H9 (cell line): Measurements from ENCODE around the gene SLC34A3. TPM values are rescaled to one million over a fixed set of nuclear protein-coding genes. Genes with fewer than 3 reads are reported as not detected.
A peak's percentile ranks its signal among the peaks of the same experiment; 100 is the strongest.

Experiments
- DNase-seq: peaks from one replicate; pipeline ENCODE4 v3.0.0-alpha.2; 2017
- H2AFZ ChIP-seq: one replicate; pipeline ENCODE4 v1.6.1; 2013; ENCODE audit warnings: mild to moderate bottlenecking, low read length, control low read depth, moderate library complexity
- H2AK5ac ChIP-seq: 2 replicates; pipeline ENCODE4 v1.6.1; 2013; ENCODE audit warnings: low read length, control low read depth, mixed read lengths; ENCODE audit not compliant: insufficient read length
- H2BK120ac ChIP-seq: one replicate; pipeline ENCODE4 v1.6.1; 2013; ENCODE audit warnings: low read depth, mild to moderate bottlenecking, low read length, control low read depth, inconsistent platforms; ENCODE audit not compliant: poor library complexity, severe bottlenecking
- H2BK12ac ChIP-seq: 2 replicates; pipeline ENCODE4 v1.6.1; 2013; ENCODE audit warnings: low read length, control low read depth, mixed read lengths, low read depth; ENCODE audit not compliant: insufficient read length
- H2BK15ac ChIP-seq: 2 replicates; pipeline ENCODE4 v1.6.1; 2013; ENCODE audit warnings: low read depth, low read length, control low read depth
- H2BK20ac ChIP-seq: one replicate; pipeline ENCODE4 v1.6.1; 2013; ENCODE audit warnings: low read depth, mild to moderate bottlenecking, low read length, control low read depth, inconsistent platforms; ENCODE audit not compliant: poor library complexity, severe bottlenecking
- H2BK5ac ChIP-seq: 2 replicates; pipeline ENCODE4 v1.6.1; 2013; ENCODE audit warnings: low read length, control low read depth, mixed read lengths; ENCODE audit not compliant: insufficient read length
- H3K14ac ChIP-seq: 2 replicates; pipeline ENCODE4 v1.6.1; 2013; ENCODE audit warnings: low read length, control low read depth; ENCODE audit not compliant: insufficient read depth
- H3K18ac ChIP-seq: 2 replicates; pipeline ENCODE4 v1.6.1; 2013; ENCODE audit warnings: low read depth, mild to moderate bottlenecking, mixed read lengths, low read length, control low read depth; ENCODE audit not compliant: insufficient read length
- H3K23ac ChIP-seq: 2 replicates; pipeline ENCODE4 v1.6.1; 2013; ENCODE audit warnings: low read length, control low read depth, mixed read lengths, low read depth; ENCODE audit not compliant: insufficient read length
- H3K23me2 ChIP-seq: 2 replicates; pipeline ENCODE4 v1.6.1; 2013; ENCODE audit warnings: low read depth, mild to moderate bottlenecking, mixed read lengths, low read length, control low read depth; ENCODE audit not compliant: insufficient read length, poor library complexity, severe bottlenecking
- H3K27ac ChIP-seq: 2 replicates; pipeline ENCODE4 v1.5.1; 2013; ENCODE audit warnings: low read length, control low read depth, mixed read lengths, low read depth; ENCODE audit not compliant: insufficient read length
- H3K27me3 ChIP-seq: 2 replicates; pipeline ENCODE4 v1.6.1; 2013; ENCODE audit warnings: low read length, control low read depth, inconsistent platforms; ENCODE audit not compliant: insufficient read depth
- H3K4ac ChIP-seq: 2 replicates; pipeline ENCODE4 v1.6.1; 2013; ENCODE audit warnings: low read depth, mild to moderate bottlenecking, control low read depth, inconsistent platforms, low read length, moderate library complexity
- H3K4me1 ChIP-seq: 2 replicates; pipeline ENCODE4 v1.6.1; 2013; ENCODE audit warnings: low read length, control low read depth, inconsistent platforms; ENCODE audit not compliant: insufficient read depth
- H3K4me2 ChIP-seq: 2 replicates; pipeline ENCODE4 v1.6.1; 2013; ENCODE audit warnings: low read length, control low read depth, mixed read lengths; ENCODE audit not compliant: insufficient read length, insufficient read depth
- H3K56ac ChIP-seq: 2 replicates; pipeline ENCODE4 v1.6.1; 2013; ENCODE audit warnings: low read depth, mild to moderate bottlenecking, mixed read lengths, low read length, control low read depth; ENCODE audit not compliant: insufficient read length
- H3K79me1 ChIP-seq: 2 replicates; pipeline ENCODE4 v1.6.1; 2013; ENCODE audit warnings: low read depth, mild to moderate bottlenecking, moderate library complexity, low read length, control low read depth, inconsistent platforms; ENCODE audit not compliant: insufficient read depth, poor library complexity, severe bottlenecking
- H3K79me2 ChIP-seq: 2 replicates; pipeline ENCODE4 v1.6.1; 2013; ENCODE audit warnings: low read length, control low read depth, inconsistent platforms; ENCODE audit not compliant: insufficient read depth
- H3K9ac ChIP-seq: 2 replicates; pipeline ENCODE4 v1.6.1; 2013; ENCODE audit warnings: low read length, control low read depth, mixed read lengths; ENCODE audit not compliant: insufficient read length; ENCODE audit errors: extremely low read depth
- H3K9me3 ChIP-seq: one replicate; pipeline ENCODE4 v1.6.1; 2013; ENCODE audit warnings: low read depth, low read length, inconsistent platforms; ENCODE audit not compliant: control insufficient read depth
- H3T11ph ChIP-seq: one replicate; pipeline ENCODE4 v1.6.1; 2013; ENCODE audit warnings: mild to moderate bottlenecking, low read length, control low read depth, inconsistent platforms
- H4K20me1 ChIP-seq: one replicate; pipeline ENCODE4 v1.6.1; 2013; ENCODE audit not compliant: control insufficient read depth, insufficient read length, insufficient read depth
- H4K5ac ChIP-seq: 2 replicates; pipeline ENCODE4 v1.6.1; 2013; ENCODE audit warnings: low read depth, mild to moderate bottlenecking, mixed read lengths, low read length, control low read depth; ENCODE audit not compliant: insufficient read length
- H4K8ac ChIP-seq: replicated peaks from 2 replicates; pipeline ENCODE4 v1.6.1; 2013; ENCODE audit warnings: low read length, control low read depth, mixed read lengths, low read depth; ENCODE audit not compliant: insufficient read length
- H4K91ac ChIP-seq: 2 replicates; pipeline ENCODE4 v1.6.1; 2013; ENCODE audit warnings: low read depth, mild to moderate bottlenecking, moderate library complexity, mixed read lengths, low read length, control low read depth; ENCODE audit not compliant: insufficient read length
- H3K27ac Mint-ChIP-seq, 3 experiments: 2 replicates in 2 of 3; 3 replicates in 1 of 3; pipeline ENCODE4 v1.8.0; 2020 to 2021; ENCODE audit warnings: mixed read lengths in 3 of 3, mild to moderate bottlenecking in 1 of 3, moderate library complexity in 1 of 3
- H3K27me3 Mint-ChIP-seq: 2 replicates; pipeline ENCODE4 v1.8.0; 2021; ENCODE audit warnings: low read depth, mild to moderate bottlenecking, moderate library complexity, mixed read lengths
- H3K36me3 Mint-ChIP-seq, 3 experiments: 2 replicates in 2 of 3; 3 replicates in 1 of 3; pipeline ENCODE4 v1.8.0; 2020 to 2021; ENCODE audit warnings: low read depth in 3 of 3, mixed read lengths in 3 of 3; ENCODE audit not compliant: insufficient read depth in 1 of 3
- H3K4me1 Mint-ChIP-seq, 2 experiments: 2 replicates each; pipeline ENCODE4 v1.8.0; 2020; ENCODE audit warnings: mixed read lengths in 2 of 2
- H3K4me3 Mint-ChIP-seq, 2 experiments: 2 replicates in 1 of 2; 3 replicates in 1 of 2; pipeline ENCODE4 v1.8.0; 2020 to 2021; ENCODE audit warnings: mild to moderate bottlenecking in 2 of 2, mixed read lengths in 2 of 2, moderate library complexity in 1 of 2
- H3K9me3 Mint-ChIP-seq, 2 experiments: 2 replicates in 1 of 2; 3 replicates in 1 of 2; pipeline ENCODE4 v1.8.0; 2020; ENCODE audit warnings: mild to moderate bottlenecking in 2 of 2, mixed read lengths in 2 of 2, moderate library complexity in 1 of 2
- CTCF ChIP-seq: fragments of 200-600 bp; sonication (generic); conservative IDR thresholded peaks from 3 replicates; pipeline ENCODE4 v1.8.0; 2021; ENCODE audit warnings: antibody characterized with exemption, mild to moderate bottlenecking
- WGBS: extraction: QIAGEN DNeasy Blood & Tissue Kit; methylation state at CpG from one replicate; pipeline ENCODE4 v1.1.7; 2013; ENCODE audit warnings: missing lambda C conversion rate, low lambda C conversion rate, mixed read lengths; ENCODE audit not compliant: insufficient read length; ENCODE audit errors: extremely low coverage; 5-methylcytosine and 5-hydroxymethylcytosine counted together
- total RNA-seq: library from RNA; stranded (reverse); gene quantifications from 2 replicates; pipeline ENCODE4 v1.2.1, GENCODE V29; 2021

SLC34A3 gene
- total RNA-seq, 1 experiment from 2014 or later: not detected

GRCh38 chr9:137221095-137221505 is 9.6 kb upstream of the SLC34A3 start:
- no peak overlapping the region for H3T11ph ChIP-seq
- no peak overlapping the region for H3K56ac ChIP-seq
- H3K79me1 ChIP-seq: no peaks in the 10 kb centered on the region
- H3K14ac ChIP-seq: no peak overlapping the region
- no peak for DNase-seq
- H3K18ac ChIP-seq: no peak overlapping the region
- no peak overlapping the region for H4K5ac ChIP-seq
- H3K4me1 ChIP-seq: no peaks in the 10 kb centered on the region; the same call in 1 of the 2 replicates
- TF ChIP-seq CTCF: no peak
- H2BK20ac ChIP-seq: no peak overlapping the region
- H3K27ac Mint-ChIP-seq: no peak overlapping the region
- no CpG with 5 or more reads among the region's 14 CpGs for WGBS
- H3K79me2 ChIP-seq: no peaks in the 10 kb centered on the region
- no peak overlapping the region for H2BK15ac ChIP-seq
- no peak overlapping the region for H2AFZ ChIP-seq
- H3K9me3 ChIP-seq: no peaks in the 10 kb centered on the region
- no peak overlapping the region for H3K27ac ChIP-seq
- no peaks in the 10 kb centered on the region for H3K9me3 Mint-ChIP-seq
- H2BK120ac ChIP-seq: no peak overlapping the region
- no peak overlapping the region for H3K9ac ChIP-seq
- H2BK5ac ChIP-seq: no peak overlapping the region
- H3K27me3 ChIP-seq: no peaks in the 10 kb centered on the region
- peak overlapping the region; percentile 22 to 60; a peak in 3 of 5 replicates for H3K4me3 Mint-ChIP-seq
- no peaks in the 10 kb centered on the region for H4K20me1 ChIP-seq
- no peak overlapping the region for H3K4me2 ChIP-seq
- no peak overlapping the region for H4K91ac ChIP-seq
- peaks cover 0 to 11% (median 0%) of the 10 kb centered on the region in 3 experiments; a peak in 1 of 7 replicates for H3K36me3 Mint-ChIP-seq
- H3K27me3 Mint-ChIP-seq: no peaks in the 10 kb centered on the region
- H3K4ac ChIP-seq: no peak overlapping the region
- no peak overlapping the region for H2BK12ac ChIP-seq
- no peak overlapping the region for H2AK5ac ChIP-seq
- no peak overlapping the region for H3K23ac ChIP-seq
- H3K4me1 Mint-ChIP-seq: peaks cover 4 to 8% of the 10 kb centered on the region in 2 experiments
- H3K23me2 ChIP-seq: peaks cover 18% of the 10 kb centered on the region
- no peak overlapping the region for H4K8ac ChIP-seq
